ENCODE results near the gene MTHFD2L. TPM values are rescaled to one million over a fixed set of nuclear protein-coding genes. Genes with fewer than 3 reads are reported as not detected.
A peak's percentile ranks its signal among the peaks of the same experiment; 100 is the strongest.

MTHFD2L gene
- total and polyA plus RNA-seq, 10 donors = 7.8 to 19.7 (median 13.3) TPM

DNA sequence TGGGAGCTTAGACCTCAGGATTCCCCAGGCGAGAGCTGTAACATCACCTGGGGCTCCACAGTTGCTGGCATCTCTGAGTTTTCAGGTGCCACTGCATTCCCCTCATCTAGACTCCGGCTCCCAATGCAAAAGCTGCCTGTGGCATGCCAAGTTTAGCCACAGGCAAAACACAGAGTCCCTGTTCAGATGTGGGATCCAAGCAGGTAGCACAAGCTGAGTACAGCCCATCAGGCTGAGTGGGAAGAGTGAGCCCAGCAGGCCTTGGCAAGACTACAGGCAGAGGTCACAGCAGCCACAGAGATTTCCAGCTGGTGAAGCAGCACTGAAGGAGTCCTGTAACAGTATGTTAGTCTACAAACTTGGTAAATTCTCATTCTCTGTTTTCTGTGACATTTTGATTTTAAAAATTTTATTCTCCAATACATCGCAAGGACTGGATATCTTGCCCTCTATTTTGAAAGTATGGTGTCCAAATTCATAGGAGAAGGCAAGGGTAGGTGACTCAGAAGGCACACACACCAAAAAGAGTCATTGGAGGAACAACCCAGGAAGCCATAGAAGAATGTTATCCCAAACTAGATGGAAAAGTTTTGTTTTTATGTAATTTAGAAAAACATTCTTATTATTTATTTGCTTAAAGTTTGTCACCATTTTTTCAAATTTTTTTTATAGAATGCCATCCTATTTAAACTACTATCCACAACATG is 45.4 kb upstream of the MTHFD2L start:
- no peak for DNase-seq
- Histone ChIP-seq H3K27me3 (replicated peaks in 1 of 7) (no peaks in the 10 kb centered on the region), H3K4me1 (peaks cover 0 to 31% (median 14%) of the 10 kb centered on the region in 6 donors), H3K4me3 (no peak overlapping the region), H3K27ac (no peak overlapping the region), H3K36me3 (no peaks in the 10 kb centered on the region), H3K9me3 (no peaks in the 10 kb centered on the region)
- intact Hi-C loops (cut with DNase I; ENCODE audit: low total_unique reads) = no loop called here
- TF ChIP-seq, protein P1, sequence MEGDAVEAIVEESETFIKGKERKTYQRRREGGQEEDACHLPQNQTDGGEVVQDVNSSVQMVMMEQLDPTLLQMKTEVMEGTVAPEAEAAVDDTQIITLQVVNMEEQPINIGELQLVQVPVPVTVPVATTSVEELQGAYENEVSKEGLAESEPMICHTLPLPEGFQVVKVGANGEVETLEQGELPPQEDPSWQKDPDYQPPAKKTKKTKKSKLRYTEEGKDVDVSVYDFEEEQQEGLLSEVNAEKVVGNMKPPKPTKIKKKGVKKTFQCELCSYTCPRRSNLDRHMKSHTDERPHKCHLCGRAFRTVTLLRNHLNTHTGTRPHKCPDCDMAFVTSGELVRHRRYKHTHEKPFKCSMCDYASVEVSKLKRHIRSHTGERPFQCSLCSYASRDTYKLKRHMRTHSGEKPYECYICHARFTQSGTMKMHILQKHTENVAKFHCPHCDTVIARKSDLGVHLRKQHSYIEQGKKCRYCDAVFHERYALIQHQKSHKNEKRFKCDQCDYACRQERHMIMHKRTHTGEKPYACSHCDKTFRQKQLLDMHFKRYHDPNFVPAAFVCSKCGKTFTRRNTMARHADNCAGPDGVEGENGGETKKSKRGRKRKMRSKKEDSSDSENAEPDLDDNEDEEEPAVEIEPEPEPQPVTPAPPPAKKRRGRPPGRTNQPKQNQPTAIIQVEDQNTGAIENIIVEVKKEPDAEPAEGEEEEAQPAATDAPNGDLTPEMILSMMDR (IDR thresholded peaks at IDR 0.05 in 8 of 11, conservative IDR thresholded peaks at IDR 0.05 in 3 of 11) = no peak
- no peak for TF ChIP-seq POLR2A (IDR thresholded peaks at IDR 0.05)
- no peak for TF ChIP-seq POLR2AphosphoS5 (IDR thresholded peaks at IDR 0.05)
- WGBS, 5 donors = 92 to 95% (median 93%) methylated on average over 1 to 3 of the region's 3 CpGs

DNA sequence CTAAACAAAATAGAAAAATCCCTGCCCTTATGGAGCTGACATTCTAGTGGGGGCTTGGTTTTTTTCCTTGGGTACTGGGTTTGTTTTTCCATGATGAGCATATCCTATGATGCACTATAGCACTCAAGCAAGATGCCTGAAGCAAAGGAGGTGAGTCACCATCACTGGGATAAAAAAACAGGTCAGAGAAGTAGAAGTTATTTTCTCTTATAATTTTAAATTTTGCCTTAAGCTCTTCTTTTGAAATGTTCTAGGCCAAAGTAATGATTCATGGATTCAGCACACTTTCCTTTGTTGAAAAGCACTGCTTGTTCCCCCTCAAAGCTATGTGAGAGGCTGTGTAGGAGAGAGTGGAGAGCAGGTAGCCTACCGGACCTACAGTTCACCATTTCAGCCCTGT is 43.7 kb upstream of the MTHFD2L start:
- intact Hi-C loops (cut with DNase I; ENCODE audit: low total_unique reads) = no loop called here
- TF ChIP-seq POLR2A (IDR thresholded peaks at IDR 0.05) = no peak
- TF ChIP-seq POLR2AphosphoS5 (IDR thresholded peaks at IDR 0.05) = no peak
- TF ChIP-seq, protein P1 (IDR thresholded peaks at IDR 0.05 in 8 of 11, conservative IDR thresholded peaks at IDR 0.05 in 3 of 11) = no peak
- no peak for DNase-seq
- H3K4me3 ChIP-seq = no peak overlapping the region
- WGBS, 5 donors = 88 to 100% (median 97%) methylated on average over 1 of the region's 1 CpG
- no peaks in the 10 kb centered on the region for H3K36me3 ChIP-seq
- peaks cover 0 to 22% (median 8%) of the 10 kb centered on the region in 6 donors for H3K4me1 ChIP-seq
- no peak overlapping the region for H3K27ac ChIP-seq
- H3K27me3 ChIP-seq (replicated peaks in 1 of 7) = no peaks in the 10 kb centered on the region
- no peaks in the 10 kb centered on the region for H3K9me3 ChIP-seq

DNA sequence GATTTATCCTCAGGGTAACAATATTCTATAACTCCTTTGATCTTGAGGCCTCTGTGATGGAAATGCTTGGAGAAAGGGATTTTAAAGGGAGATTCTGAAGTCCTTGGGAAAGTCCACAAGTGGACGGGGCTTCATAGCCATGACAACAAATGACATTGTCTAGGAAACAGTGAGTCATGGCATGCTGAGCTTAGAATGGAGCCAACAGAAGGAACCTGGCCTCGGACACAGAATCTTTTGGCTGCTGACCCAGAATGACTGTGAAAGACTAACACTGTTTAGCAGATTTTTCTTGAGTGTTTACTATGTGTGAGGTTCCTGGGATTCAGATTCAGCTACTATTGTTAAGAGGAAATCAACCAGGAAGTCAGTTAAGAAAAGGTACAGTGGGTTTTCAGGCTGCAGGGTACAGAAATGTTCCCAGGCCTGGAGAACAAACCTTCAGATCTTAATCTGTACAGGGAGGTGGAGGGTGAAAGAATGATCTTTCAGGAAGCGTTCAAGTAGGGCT is 40.8 kb upstream of the MTHFD2L start:
- WGBS, 5 donors = 41 to 63% (median 55%) methylated on average over 3 of the region's 3 CpGs
- peaks cover 0 to 4% (median 0%) of the 10 kb centered on the region in 8 donors for H3K9me3 ChIP-seq
- H3K4me1 ChIP-seq = peaks cover 0 to 11% (median 3%) of the 10 kb centered on the region in 6 donors
- H3K4me3 ChIP-seq = no peak overlapping the region
- H3K27me3 ChIP-seq (replicated peaks in 1 of 7) = no peaks in the 10 kb centered on the region
- no peak for DNase-seq
- peak overlapping the region in 3 of 8 donors; percentile 2 to 26 (median 18) for H3K27ac ChIP-seq
- intact Hi-C loops (cut with DNase I; ENCODE audit: low total_unique reads) = no loop called here
- TF ChIP-seq, protein P1 (IDR thresholded peaks at IDR 0.05 in 8 of 11, conservative IDR thresholded peaks at IDR 0.05 in 3 of 11) = no peak
- peak in 1 of 3 donors; percentile 56 for TF ChIP-seq POLR2AphosphoS5 (IDR thresholded peaks at IDR 0.05)
- H3K36me3 ChIP-seq = no peaks in the 10 kb centered on the region

DNA sequence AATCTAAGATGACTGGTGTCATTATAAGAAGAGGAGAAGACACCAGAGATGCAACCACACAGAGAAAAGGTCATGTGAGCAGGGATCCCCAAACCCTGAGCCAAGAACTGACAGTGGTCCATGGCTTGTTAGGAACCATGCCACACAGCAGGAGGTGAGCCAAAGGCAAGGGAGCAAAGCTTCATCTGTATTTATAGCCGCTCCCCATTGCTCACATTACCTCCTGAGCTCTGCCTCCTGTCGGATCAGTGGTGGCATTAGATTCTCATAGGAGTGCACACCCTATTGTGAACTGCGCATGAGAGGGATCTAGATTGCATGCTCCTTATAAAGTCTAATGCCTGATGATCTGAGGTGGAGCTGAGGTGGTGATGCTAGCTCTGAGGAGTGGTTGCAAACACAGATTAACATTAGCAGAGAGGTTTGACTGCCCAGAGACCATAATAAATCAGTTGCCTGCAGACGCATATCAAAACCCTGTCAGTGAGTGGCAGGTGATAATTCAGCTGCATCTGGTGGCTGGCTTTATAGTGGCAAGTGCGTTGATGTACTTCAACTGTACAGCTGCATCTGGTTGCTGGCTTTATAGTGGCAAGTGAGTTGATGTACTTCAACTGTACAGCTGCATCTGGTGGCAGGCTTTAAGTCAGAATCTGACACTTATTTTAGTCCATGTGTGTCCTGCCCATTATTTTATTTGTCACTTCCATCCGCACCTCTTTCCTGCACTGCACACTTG is 39.1 kb upstream of the MTHFD2L start:
- H3K27me3 ChIP-seq (replicated peaks in 1 of 7) = no peaks in the 10 kb centered on the region
- no peak for DNase-seq
- TF ChIP-seq POLR2A (IDR thresholded peaks at IDR 0.05) (no peak), POLR2AphosphoS5 (IDR thresholded peaks at IDR 0.05) (no peak)
- TF ChIP-seq, protein P1 (IDR thresholded peaks at IDR 0.05 in 8 of 11, conservative IDR thresholded peaks at IDR 0.05 in 3 of 11) = no peak
- 72 to 91% (median 80%) methylated on average over 5 to 6 of the region's 6 CpGs for WGBS, 5 donors
- no peak overlapping the region for H3K4me3 ChIP-seq
- peaks cover 0 to 8% (median 0%) of the 10 kb centered on the region in 8 donors for H3K9me3 ChIP-seq
- no peak overlapping the region for H3K27ac ChIP-seq
- peaks cover 0 to 11% (median 3%) of the 10 kb centered on the region in 6 donors for H3K4me1 ChIP-seq
- intact Hi-C loops (cut with DNase I; ENCODE audit: low total_unique reads) = no loop called here
- H3K36me3 ChIP-seq = no peaks in the 10 kb centered on the region

All from spleen (tissue), 11 donors.